Tibial nerve (tissue), 4 donors: ENCODE data around the gene CPEB3. TPM values are rescaled to one million over a fixed set of nuclear protein-coding genes. Genes with fewer than 3 reads are reported as not detected.
"Not testable (repeated sequence)": the region's sequence is repeated elsewhere in the genome, so short reads cannot be mapped to it uniquely, and the experiment has no call there.

ENCODE experiments used
- DNase-seq, 2 donors: peaks; one replicate each; pipeline ENCODE4 v3.0.0-alpha.2; 2019; ENCODE audit warnings: low spot score in 2 of 2
- H3K27ac ChIP-seq, 4 donors: fragments of 200-600 bp; sonication (generic) in 3 of 4; one replicate each; pipeline ENCODE4 v1.5.1; 2017 to 2019; ENCODE audit warnings: mild to moderate bottlenecking in 1 of 4
- H3K27me3 ChIP-seq, 2 donors: fragments of 200-600 bp; sonication (generic) in 1 of 2; one replicate each; pipeline versions ENCODE4 v1.5.1 to v1.6.0; 2017 to 2019
- H3K36me3 ChIP-seq, 3 donors: fragments of 200-600 bp; sonication (generic); one replicate each; pipeline ENCODE4 v1.5.1; 2018 to 2019
- H3K4me1 ChIP-seq, 4 donors: fragments of 200-600 bp; sonication (generic) in 3 of 4; one replicate each; pipeline ENCODE4 v1.5.1; 2017 to 2019
- H3K4me3 ChIP-seq, 4 donors: fragments of 200-600 bp; sonication (generic) in 3 of 4; one replicate each; pipeline ENCODE4 v1.5.1; 2017 to 2019; ENCODE audit warnings: mild to moderate bottlenecking in 1 of 4, moderate library complexity in 1 of 4
- H3K9me3 ChIP-seq, 4 donors: fragments of 200-600 bp; sonication (generic) in 3 of 4; one replicate each; pipeline ENCODE4 v1.5.1; 2017 to 2019
- EP300 ChIP-seq, 2 donors: sonication (generic); formaldehyde crosslinking; IDR thresholded peaks; one replicate each; pipeline ENCODE4 v1.6.1; 2017; ENCODE audit warnings: antibody characterized with exemption in 2 of 2, mild to moderate bottlenecking in 1 of 2
- POLR2A ChIP-seq, 2 donors: fragments of 450-650 bp; IDR thresholded peaks; one replicate each; pipeline ENCODE4 v1.6.1; 2017; ENCODE audit warnings: antibody characterized with exemption in 2 of 2, mild to moderate bottlenecking in 2 of 2, moderate library complexity in 2 of 2
- WGBS, 2 donors: methylation state at CpG; one replicate each; pipeline ENCODE4 v1.1.5; 2018; 5-methylcytosine and 5-hydroxymethylcytosine counted together
- total RNA-seq, 4 donors: library from RNA; depleted of rRNA; stranded (reverse); fragments of >200 nt; gene quantifications; one replicate each; pipeline ENCODE4 v1.1.0, GENCODE V29; 2016
- TF ChIP-seq, protein P1 (sequence below), 5 experiments: fragments of 200-600 bp in 3 of 5; fragments of 450-650 bp in 2 of 5; sonication (generic) in 3 of 5; IDR thresholded peaks; one replicate each; pipeline ENCODE4 v1.5.1; 2016 to 2019; ENCODE audit warnings: antibody characterized with exemption in 5 of 5, mild to moderate bottlenecking in 3 of 5, moderate library complexity in 2 of 5

Gene CPEB3
- total RNA-seq, 4 donors from 2014 or later, result 6.7 to 11.4 (median 8.8) TPM

- H3K9me3 ChIP-seq, result no peaks in the 10 kb centered on the region
- H3K27ac ChIP-seq, result peak overlapping the region in 2 of 4 donors; percentile 14 to 28
- no peak overlapping the region for H3K4me3 ChIP-seq
- 82 to 85% methylated on average over 6 of the region's 6 CpGs for WGBS, 2 donors
- DNase-seq, result no peak
- no peaks in the 10 kb centered on the region for H3K36me3 ChIP-seq
- H3K4me1 ChIP-seq, result peaks cover 0 to 36% (median 11%) of the 10 kb centered on the region in 4 donors
- TF ChIP-seq, protein P1, sequence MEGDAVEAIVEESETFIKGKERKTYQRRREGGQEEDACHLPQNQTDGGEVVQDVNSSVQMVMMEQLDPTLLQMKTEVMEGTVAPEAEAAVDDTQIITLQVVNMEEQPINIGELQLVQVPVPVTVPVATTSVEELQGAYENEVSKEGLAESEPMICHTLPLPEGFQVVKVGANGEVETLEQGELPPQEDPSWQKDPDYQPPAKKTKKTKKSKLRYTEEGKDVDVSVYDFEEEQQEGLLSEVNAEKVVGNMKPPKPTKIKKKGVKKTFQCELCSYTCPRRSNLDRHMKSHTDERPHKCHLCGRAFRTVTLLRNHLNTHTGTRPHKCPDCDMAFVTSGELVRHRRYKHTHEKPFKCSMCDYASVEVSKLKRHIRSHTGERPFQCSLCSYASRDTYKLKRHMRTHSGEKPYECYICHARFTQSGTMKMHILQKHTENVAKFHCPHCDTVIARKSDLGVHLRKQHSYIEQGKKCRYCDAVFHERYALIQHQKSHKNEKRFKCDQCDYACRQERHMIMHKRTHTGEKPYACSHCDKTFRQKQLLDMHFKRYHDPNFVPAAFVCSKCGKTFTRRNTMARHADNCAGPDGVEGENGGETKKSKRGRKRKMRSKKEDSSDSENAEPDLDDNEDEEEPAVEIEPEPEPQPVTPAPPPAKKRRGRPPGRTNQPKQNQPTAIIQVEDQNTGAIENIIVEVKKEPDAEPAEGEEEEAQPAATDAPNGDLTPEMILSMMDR (IDR thresholded peaks at IDR 0.05), result no peak
- TF ChIP-seq POLR2A (IDR thresholded peaks at IDR 0.05) (no peak), EP300 (IDR thresholded peaks at IDR 0.05) (no peak)
- no peaks in the 10 kb centered on the region for H3K27me3 ChIP-seq
These were observed 144.1 kb downstream of the CPEB3 start for GRCh38 chr10:92146781-92147180.

GRCh38 chr10:92146107-92146506 lies 144.8 kb downstream of the CPEB3 start:
- Histone ChIP-seq H3K4me3 (no peak overlapping the region), H3K36me3 (no peaks in the 10 kb centered on the region), H3K4me1 (peaks cover 0 to 31% (median 11%) of the 10 kb centered on the region in 4 donors), H3K27ac (peak overlapping the region in 1 of 4 donors; percentile 40), H3K27me3 (no peaks in the 10 kb centered on the region), H3K9me3 (no peaks in the 10 kb centered on the region)
- 72 to 75% methylated on average over 1 of the region's 1 CpG for WGBS, 2 donors
- TF ChIP-seq, protein P1 (IDR thresholded peaks at IDR 0.05), result no peak
- TF ChIP-seq EP300 (IDR thresholded peaks at IDR 0.05) (no peak), POLR2A (IDR thresholded peaks at IDR 0.05) (no peak)
- no peak for DNase-seq

DNA sequence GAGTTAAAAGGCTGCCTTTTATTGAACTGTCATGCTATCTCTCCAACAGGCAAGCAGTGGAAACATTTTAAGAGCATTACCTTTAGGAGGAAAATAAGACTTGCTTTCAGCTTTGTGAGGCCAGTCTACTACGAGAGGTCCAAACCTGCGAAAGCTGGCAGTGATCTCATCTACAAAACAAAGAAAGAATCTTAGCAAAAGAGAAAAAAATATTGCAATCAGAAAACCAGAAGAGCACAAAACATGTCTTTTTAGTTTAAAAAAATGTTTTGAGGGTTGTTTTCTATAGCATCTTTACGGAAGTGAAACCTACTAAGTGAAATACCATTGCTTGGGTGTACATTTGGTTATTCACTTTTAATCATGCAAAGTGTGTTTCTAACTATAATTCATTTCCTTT lies 147.9 kb downstream of the CPEB3 start:
- Histone ChIP-seq H3K36me3 (peaks cover 0 to 2% (median 0%) of the 10 kb centered on the region in 3 donors), H3K27ac (peak overlapping the region in 1 of 4 donors; percentile 26), H3K27me3 (no peaks in the 10 kb centered on the region), H3K4me1 (peaks cover 0 to 28% (median 11%) of the 10 kb centered on the region in 4 donors), H3K9me3 (no peaks in the 10 kb centered on the region), H3K4me3 (no peak overlapping the region)
- no peak for DNase-seq
- TF ChIP-seq EP300 (IDR thresholded peaks at IDR 0.05) (no peak), POLR2A (IDR thresholded peaks at IDR 0.05) (no peak)
- TF ChIP-seq, protein P1 (IDR thresholded peaks at IDR 0.05), result no peak
- 63% methylated on average over 3 of the region's 3 CpGs for WGBS, 2 donors

DNA sequence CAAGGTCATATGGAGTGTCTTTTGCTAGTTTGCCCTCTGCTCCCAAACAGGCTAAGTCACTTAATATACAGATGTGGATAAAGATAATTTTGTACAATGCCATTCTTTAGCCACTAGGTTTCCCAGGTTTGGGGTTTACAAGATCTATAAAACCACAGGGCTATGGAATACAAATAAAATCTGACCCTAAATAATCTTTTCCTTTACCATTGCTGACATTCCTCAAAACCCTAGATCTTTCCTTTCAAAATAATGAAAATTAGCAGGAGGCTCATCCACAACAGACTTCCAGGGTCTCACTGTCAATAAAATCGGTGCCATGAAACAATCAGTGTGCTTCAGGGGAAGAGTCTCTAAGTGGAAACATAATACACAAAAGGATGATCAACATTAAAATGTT lies 148.4 kb downstream of the CPEB3 start:
- WGBS, 2 donors, result 31 to 43% methylated on average over 1 of the region's 1 CpG
- DNase-seq, result no peak
- Histone ChIP-seq H3K27ac (peak overlapping the region in 1 of 4 donors; percentile 26), H3K4me1 (peaks cover 0 to 26% (median 11%) of the 10 kb centered on the region in 4 donors), H3K4me3 (no peak overlapping the region), H3K9me3 (no peaks in the 10 kb centered on the region), H3K27me3 (no peaks in the 10 kb centered on the region), H3K36me3 (peaks cover 0 to 7% (median 0%) of the 10 kb centered on the region in 3 donors)
- TF ChIP-seq EP300 (IDR thresholded peaks at IDR 0.05) (no peak), POLR2A (IDR thresholded peaks at IDR 0.05) (no peak)
- TF ChIP-seq, protein P1 (IDR thresholded peaks at IDR 0.05), result no peak

DNA sequence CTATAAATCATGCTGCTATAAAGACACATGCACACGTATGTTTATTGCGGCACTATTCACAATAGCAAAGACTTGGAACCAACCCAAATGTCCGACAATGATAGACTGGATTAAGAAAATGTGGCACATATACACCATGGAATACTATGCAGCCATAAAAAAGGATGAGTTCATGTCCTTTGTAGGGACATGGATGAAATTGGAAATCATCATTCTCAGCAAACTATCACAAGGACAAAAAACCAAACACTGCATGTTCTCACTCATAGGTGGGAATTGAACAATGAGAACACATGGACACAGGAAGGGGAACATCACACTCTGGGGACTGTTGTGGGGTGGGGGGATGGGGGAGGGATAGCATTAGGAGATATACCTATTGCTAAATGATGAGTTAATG lies 149.7 kb downstream of the CPEB3 start:
- not testable (repeated sequence) for H3K4me3 ChIP-seq, H3K27me3 ChIP-seq, H3K9me3 ChIP-seq, H3K27ac ChIP-seq, DNase-seq
- Histone ChIP-seq H3K4me1 (peaks cover 0 to 18% (median 6%) of the 10 kb centered on the region in 4 donors), H3K36me3 (peaks cover 0 to 20% (median 0%) of the 10 kb centered on the region in 3 donors)
- 40 to 76% methylated on average over 1 to 2 of the region's 3 CpGs for WGBS, 2 donors

DNA sequence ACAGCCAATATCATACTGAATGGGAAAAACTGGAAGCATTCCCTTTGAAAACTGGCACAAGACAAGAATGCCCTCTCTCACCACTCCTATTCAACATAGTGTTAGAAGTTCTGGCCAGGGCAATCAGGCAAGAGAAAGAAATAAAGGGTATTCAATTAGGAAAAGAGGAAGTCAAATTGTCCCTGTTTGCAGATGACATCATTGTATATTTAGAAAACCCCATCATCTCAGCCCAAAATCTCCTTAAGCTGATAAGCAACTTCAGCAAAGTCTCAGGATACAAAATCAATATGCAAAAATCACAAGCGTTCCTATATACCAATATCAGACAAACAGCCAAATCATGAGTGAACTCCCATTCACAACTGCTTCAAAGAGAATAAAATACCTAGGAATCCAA lies 156.8 kb downstream of the CPEB3 start:
- peaks cover 0 to 20% (median 0%) of the 10 kb centered on the region in 3 donors for H3K36me3 ChIP-seq
- not testable (repeated sequence) for H3K27me3 ChIP-seq, H3K9me3 ChIP-seq, H3K4me1 ChIP-seq, H3K4me3 ChIP-seq, DNase-seq, H3K27ac ChIP-seq
- WGBS, 2 donors, result 93 to 100% methylated on average over 1 of the region's 1 CpG
